Measurements from ENCODE around the gene TBX21. TPM values are rescaled to one million over a fixed set of nuclear protein-coding genes. Genes with fewer than 3 reads are reported as not detected.

TBX21 gene
- total RNA-seq, 1 experiment from 2014 or later, result 0.20 TPM

DNA sequence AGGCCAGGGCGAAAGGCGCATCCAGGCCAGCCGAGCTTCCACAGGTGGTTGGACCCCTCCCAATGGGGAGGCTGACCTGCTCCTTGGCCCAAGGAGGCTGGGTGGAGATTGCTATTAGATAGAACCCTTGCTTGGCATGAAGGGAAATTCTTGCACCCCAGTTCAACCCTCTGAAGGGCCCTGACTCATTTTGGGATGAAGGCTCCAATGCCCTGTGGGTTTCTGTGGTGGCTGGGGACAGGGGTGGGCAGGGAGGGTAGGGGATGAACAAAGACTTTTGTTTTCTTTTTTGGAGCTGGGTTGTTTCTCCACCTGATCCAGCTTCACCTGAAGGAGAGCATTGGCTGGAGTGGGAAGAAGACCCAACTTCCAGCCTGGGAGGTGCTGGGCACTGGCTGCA lies 16.7 kb upstream of the TBX21 start:
- DNase-seq (ENCODE audit: low read depth, low spot score) (no peak), ATAC-seq (no peak)
- Histone ChIP-seq H3K4me1 (ENCODE audit: control insufficient read depth in 1 of 2, insufficient read depth in 2 of 2, low read length in 2 of 2) (peaks cover 16 to 41% of the 10 kb centered on the region in 2 experiments), H3K9me3 (ENCODE audit: control insufficient read depth in 1 of 2, insufficient read depth in 1 of 2, low read depth in 1 of 2, low read length in 2 of 2) (no peaks in the 10 kb centered on the region), H3K27me3 (ENCODE audit: insufficient read depth, low read length) (peaks cover 37% of the 10 kb centered on the region; the same call in 1 of the 2 replicates), H3K36me3 (ENCODE audit: control insufficient read depth in 1 of 2, insufficient read depth in 2 of 2, low read length in 2 of 2) (no peaks in the 10 kb centered on the region), H3K4me3 (replicated peaks in 1 of 2; ENCODE audit: low read depth in 1 of 2, low read length in 2 of 2) (no peak overlapping the region), H3K9me2 (ENCODE audit: insufficient read depth) (no peaks in the 10 kb centered on the region), H3K27ac (ENCODE audit: low read depth, low read length) (no peak overlapping the region), H2AFZ (ENCODE audit: low read depth, low read length, poor library complexity, severe bottlenecking) (no peak overlapping the region), H3K79me2 (ENCODE audit: insufficient read depth, low read length) (no peaks in the 10 kb centered on the region), H3K9ac (ENCODE audit: low read length) (no peak overlapping the region), H3K4me2 (ENCODE audit: low read length) (no peak overlapping the region), H4K20me1 (ENCODE audit: insufficient read depth) (no peaks in the 10 kb centered on the region)
- POLR2A ChIA-PET, result no interaction called here
- no peak for TF ChIP-seq SP1 (IDR thresholded peaks at IDR 0.05; ENCODE audit: low read depth)
- no peak for TF ChIP-seq POLR2A (IDR thresholded peaks at IDR 0.05; ENCODE audit: borderline replicate concordance, extremely low read depth, insufficient read depth, insufficient read length)
- TF ChIP-seq POLR2AphosphoS5 (IDR thresholded peaks at IDR 0.05; ENCODE audit: low read depth, low read length), result no peak
- no peak for TF ChIP-seq YY1 (IDR thresholded peaks at IDR 0.05; ENCODE audit: extremely low read depth, insufficient replicate concordance, low read depth, low read length)
- TF ChIP-seq, protein P1, sequence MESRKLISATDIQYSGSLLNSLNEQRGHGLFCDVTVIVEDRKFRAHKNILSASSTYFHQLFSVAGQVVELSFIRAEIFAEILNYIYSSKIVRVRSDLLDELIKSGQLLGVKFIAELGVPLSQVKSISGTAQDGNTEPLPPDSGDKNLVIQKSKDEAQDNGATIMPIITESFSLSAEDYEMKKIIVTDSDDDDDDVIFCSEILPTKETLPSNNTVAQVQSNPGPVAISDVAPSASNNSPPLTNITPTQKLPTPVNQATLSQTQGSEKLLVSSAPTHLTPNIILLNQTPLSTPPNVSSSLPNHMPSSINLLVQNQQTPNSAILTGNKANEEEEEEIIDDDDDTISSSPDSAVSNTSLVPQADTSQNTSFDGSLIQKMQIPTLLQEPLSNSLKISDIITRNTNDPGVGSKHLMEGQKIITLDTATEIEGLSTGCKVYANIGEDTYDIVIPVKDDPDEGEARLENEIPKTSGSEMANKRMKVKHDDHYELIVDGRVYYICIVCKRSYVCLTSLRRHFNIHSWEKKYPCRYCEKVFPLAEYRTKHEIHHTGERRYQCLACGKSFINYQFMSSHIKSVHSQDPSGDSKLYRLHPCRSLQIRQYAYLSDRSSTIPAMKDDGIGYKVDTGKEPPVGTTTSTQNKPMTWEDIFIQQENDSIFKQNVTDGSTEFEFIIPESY (IDR thresholded peaks at IDR 0.05; ENCODE audit: extremely low read depth, insufficient replicate concordance, low read length), result no peak
- TF ChIP-seq FOSL1 (IDR thresholded peaks at IDR 0.05; ENCODE audit: low read depth), result no peak
- CTCF ChIA-PET, result no interaction called here
- no TSS peak for BruUV-seq (replicated peaks)
- RAD21 ChIA-PET (ENCODE audit: low non-redundant PET in 1 of 2, low total read pairs in 2 of 2, uncharacterized antibody in 2 of 2, unreplicated experiment in 2 of 2), result no interaction called here
- intact Hi-C loops (cut with micrococcal nuclease), result no loop called here

- Histone ChIP-seq H4K20me1 (ENCODE audit: insufficient read depth) (no peaks in the 10 kb centered on the region), H3K36me3 (ENCODE audit: control insufficient read depth in 1 of 2, insufficient read depth in 2 of 2, low read length in 2 of 2) (no peaks in the 10 kb centered on the region), H3K4me2 (ENCODE audit: low read length) (no peak overlapping the region), H3K27me3 (ENCODE audit: insufficient read depth, low read length) (peaks cover 40% of the 10 kb centered on the region; the same call in 1 of the 2 replicates), H3K4me1 (ENCODE audit: control insufficient read depth in 1 of 2, insufficient read depth in 2 of 2, low read length in 2 of 2) (peaks cover 18 to 47% of the 10 kb centered on the region in 2 experiments), H3K9ac (ENCODE audit: low read length) (no peak overlapping the region), H2AFZ (ENCODE audit: low read depth, low read length, poor library complexity, severe bottlenecking) (no peak overlapping the region), H3K4me3 (replicated peaks in 1 of 2; ENCODE audit: low read depth in 1 of 2, low read length in 2 of 2) (no peak overlapping the region), H3K9me3 (ENCODE audit: control insufficient read depth in 1 of 2, insufficient read depth in 1 of 2, low read depth in 1 of 2, low read length in 2 of 2) (no peaks in the 10 kb centered on the region), H3K79me2 (ENCODE audit: insufficient read depth, low read length) (no peaks in the 10 kb centered on the region), H3K9me2 (ENCODE audit: insufficient read depth) (no peaks in the 10 kb centered on the region), H3K27ac (ENCODE audit: low read depth, low read length) (no peak overlapping the region)
- RAD21 ChIA-PET (ENCODE audit: low non-redundant PET in 1 of 2, low total read pairs in 2 of 2, uncharacterized antibody in 2 of 2, unreplicated experiment in 2 of 2), result no interaction called here
- POLR2A ChIA-PET, result no interaction called here
- ATAC-seq (peak; percentile 56), DNase-seq (ENCODE audit: low read depth, low spot score) (no peak)
- CTCF ChIA-PET, result no interaction called here
- intact Hi-C loops (cut with micrococcal nuclease), result no loop called here
- BruUV-seq (replicated peaks), result no TSS peak
- TF ChIP-seq REST (IDR thresholded peaks at IDR 0.05; ENCODE audit: low read depth), result no peak
- TF ChIP-seq, protein P2, sequence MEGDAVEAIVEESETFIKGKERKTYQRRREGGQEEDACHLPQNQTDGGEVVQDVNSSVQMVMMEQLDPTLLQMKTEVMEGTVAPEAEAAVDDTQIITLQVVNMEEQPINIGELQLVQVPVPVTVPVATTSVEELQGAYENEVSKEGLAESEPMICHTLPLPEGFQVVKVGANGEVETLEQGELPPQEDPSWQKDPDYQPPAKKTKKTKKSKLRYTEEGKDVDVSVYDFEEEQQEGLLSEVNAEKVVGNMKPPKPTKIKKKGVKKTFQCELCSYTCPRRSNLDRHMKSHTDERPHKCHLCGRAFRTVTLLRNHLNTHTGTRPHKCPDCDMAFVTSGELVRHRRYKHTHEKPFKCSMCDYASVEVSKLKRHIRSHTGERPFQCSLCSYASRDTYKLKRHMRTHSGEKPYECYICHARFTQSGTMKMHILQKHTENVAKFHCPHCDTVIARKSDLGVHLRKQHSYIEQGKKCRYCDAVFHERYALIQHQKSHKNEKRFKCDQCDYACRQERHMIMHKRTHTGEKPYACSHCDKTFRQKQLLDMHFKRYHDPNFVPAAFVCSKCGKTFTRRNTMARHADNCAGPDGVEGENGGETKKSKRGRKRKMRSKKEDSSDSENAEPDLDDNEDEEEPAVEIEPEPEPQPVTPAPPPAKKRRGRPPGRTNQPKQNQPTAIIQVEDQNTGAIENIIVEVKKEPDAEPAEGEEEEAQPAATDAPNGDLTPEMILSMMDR (IDR thresholded peaks at IDR 0.05 in 2 of 3, conservative IDR thresholded peaks at IDR 0.05 in 1 of 3; ENCODE audit: borderline replicate concordance in 1 of 3, insufficient read depth in 1 of 3, low read depth in 2 of 3, low read length in 2 of 3), result peak in 2 of 3 experiments; percentile 78 to 84; a peak in 5 of 6 replicates
These were observed 15.8 kb upstream of the TBX21 start for GRCh38 chr17:47717261-47717697.
